ENCODE results near the gene FBXO33.

DNA sequence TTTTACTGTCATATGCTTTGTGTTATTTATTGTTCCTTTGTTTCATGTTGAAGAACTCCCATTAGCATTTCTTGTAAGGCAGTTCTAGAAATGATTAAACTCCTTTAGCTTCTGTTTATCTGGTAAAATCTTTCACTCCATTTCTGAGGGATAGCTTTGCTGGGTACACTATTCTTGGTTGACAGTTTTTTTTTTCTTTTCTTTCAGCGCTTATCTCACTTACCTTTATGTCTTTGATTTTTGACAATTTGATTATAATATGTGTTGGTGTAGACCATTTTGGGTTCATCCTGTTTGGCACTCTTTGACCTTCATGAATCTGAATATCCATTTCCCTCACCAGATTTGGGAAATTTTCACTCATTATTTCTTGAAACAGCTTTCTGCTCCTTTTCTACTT, 16.2 kb downstream of the FBXO33 start:
- TF ChIP-seq, protein P1, sequence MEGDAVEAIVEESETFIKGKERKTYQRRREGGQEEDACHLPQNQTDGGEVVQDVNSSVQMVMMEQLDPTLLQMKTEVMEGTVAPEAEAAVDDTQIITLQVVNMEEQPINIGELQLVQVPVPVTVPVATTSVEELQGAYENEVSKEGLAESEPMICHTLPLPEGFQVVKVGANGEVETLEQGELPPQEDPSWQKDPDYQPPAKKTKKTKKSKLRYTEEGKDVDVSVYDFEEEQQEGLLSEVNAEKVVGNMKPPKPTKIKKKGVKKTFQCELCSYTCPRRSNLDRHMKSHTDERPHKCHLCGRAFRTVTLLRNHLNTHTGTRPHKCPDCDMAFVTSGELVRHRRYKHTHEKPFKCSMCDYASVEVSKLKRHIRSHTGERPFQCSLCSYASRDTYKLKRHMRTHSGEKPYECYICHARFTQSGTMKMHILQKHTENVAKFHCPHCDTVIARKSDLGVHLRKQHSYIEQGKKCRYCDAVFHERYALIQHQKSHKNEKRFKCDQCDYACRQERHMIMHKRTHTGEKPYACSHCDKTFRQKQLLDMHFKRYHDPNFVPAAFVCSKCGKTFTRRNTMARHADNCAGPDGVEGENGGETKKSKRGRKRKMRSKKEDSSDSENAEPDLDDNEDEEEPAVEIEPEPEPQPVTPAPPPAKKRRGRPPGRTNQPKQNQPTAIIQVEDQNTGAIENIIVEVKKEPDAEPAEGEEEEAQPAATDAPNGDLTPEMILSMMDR (IDR thresholded peaks at IDR 0.05 in 2 of 3, conservative IDR thresholded peaks at IDR 0.05 in 1 of 3; ENCODE audit: borderline replicate concordance in 1 of 3, insufficient read depth in 1 of 3, low read depth in 2 of 3, low read length in 2 of 3): no peak
- TF ChIP-seq, protein P2, sequence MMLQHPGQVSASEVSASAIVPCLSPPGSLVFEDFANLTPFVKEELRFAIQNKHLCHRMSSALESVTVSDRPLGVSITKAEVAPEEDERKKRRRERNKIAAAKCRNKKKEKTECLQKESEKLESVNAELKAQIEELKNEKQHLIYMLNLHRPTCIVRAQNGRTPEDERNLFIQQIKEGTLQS (IDR thresholded peaks at IDR 0.05): no peak
- TF ChIP-seq REST (IDR thresholded peaks at IDR 0.05; ENCODE audit: low read depth): no peak

Measured in HCT116 (cell line).